HG03439 (cell line): ENCODE measurements around the gene PSMC3IP.

Experiments used
- ATAC-seq: cut with Tn5 transposase; IDR thresholded peaks from one replicate; pipeline ENCODE4 v1.9.1; 2021; ENCODE audit warnings: mild to moderate bottlenecking, moderate library complexity; ENCODE audit not compliant: unreplicated experiment

PSMC3IP gene

GRCh38 chr17:42586514-42587230, 9.1 kb upstream of the PSMC3IP start:
- ATAC-seq: no peak

GRCh38 chr17:42585353-42585752, 7.8 kb upstream of the PSMC3IP start:
- ATAC-seq: no peak

- no peak for ATAC-seq
Measured at GRCh38 chr17:42584880-42585279, 7.4 kb upstream of the PSMC3IP start.

GRCh38 chr17:42581744-42582270, 4.3 kb upstream of the PSMC3IP start:
- no peak for ATAC-seq

GRCh38 chr17:42579794-42580551, 2.4 kb upstream of the PSMC3IP start:
- ATAC-seq: no peak

- peak; percentile 55 for ATAC-seq
Measured at GRCh38 chr17:42578282-42578869, 847 bp upstream of the PSMC3IP start.

GRCh38 chr17:42577140-42577531, 393 bp downstream of the PSMC3IP start:
- ATAC-seq: peak; percentile 5

GRCh38 chr17:42574463-42574862, 3.1 kb downstream of the PSMC3IP start:
- ATAC-seq: no peak

- no peak for ATAC-seq
Measured at GRCh38 chr17:42573095-42573494, 4.4 kb downstream of the PSMC3IP start.

GRCh38 chr17:42571435-42572225, 5.9 kb downstream of the PSMC3IP start:
- ATAC-seq: no peak

GRCh38 chr17:42568341-42569111, 9.0 kb downstream of the PSMC3IP start:
- no peak for ATAC-seq

- ATAC-seq: peak; percentile 48
Measured at GRCh38 chr17:42566883-42567573, 10.5 kb downstream of the PSMC3IP start, which contains the start of gene MLX. TSS of gene MLX (plus strand) at chr17:42567100. CDS start at chr17:42567125, 25 bp downstream.

GRCh38 chr17:42566215-42566882, 11.2 kb downstream of the PSMC3IP start:
- ATAC-seq: no peak

GRCh38 chr17:42565523-42566214, 11.9 kb downstream of the PSMC3IP start:
- no peak for ATAC-seq

GRCh38 chr17:42564815-42565522, 12.6 kb downstream of the PSMC3IP start:
- no peak for ATAC-seq

- no peak for ATAC-seq
Measured at GRCh38 chr17:42563950-42564349, 13.6 kb downstream of the PSMC3IP start.

- no peak for ATAC-seq
Measured at GRCh38 chr17:42563543-42563942, 14.0 kb downstream of the PSMC3IP start.

- ATAC-seq: no peak
Measured at GRCh38 chr17:42563143-42563509, 14.4 kb downstream of the PSMC3IP start.
